GM18498 (cell line): ENCODE measurements around the gene PRCP.

Experiments
- ATAC-seq: cut with Tn5 transposase; IDR thresholded peaks from one replicate; pipeline ENCODE4 v1.9.1; 2021; ENCODE audit warnings: mild to moderate bottlenecking, moderate library complexity; ENCODE audit not compliant: unreplicated experiment

PRCP gene

GRCh38 chr11:82832983-82833382 is 67.2 kb downstream of the PRCP start:
- ATAC-seq, result no peak

DNA sequence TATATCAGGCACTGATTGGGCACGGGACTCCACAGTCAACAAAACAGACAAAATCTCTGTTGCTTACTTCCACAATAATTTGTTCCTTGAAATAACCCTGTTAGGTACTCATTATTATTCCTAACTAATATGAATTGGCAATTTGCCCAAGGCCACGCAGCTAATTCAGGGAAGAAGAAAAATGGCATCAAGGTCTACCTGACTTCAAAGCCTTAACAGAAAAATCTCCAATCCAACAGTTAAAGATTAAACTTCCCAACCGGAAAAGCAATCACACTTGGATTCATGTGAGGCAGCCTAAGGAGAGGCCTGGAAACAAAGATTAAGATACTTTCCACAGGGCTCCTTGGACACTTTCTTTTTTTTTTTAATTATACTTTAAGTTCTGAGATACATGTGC is 68.9 kb downstream of the PRCP start:
- no peak for ATAC-seq

DNA sequence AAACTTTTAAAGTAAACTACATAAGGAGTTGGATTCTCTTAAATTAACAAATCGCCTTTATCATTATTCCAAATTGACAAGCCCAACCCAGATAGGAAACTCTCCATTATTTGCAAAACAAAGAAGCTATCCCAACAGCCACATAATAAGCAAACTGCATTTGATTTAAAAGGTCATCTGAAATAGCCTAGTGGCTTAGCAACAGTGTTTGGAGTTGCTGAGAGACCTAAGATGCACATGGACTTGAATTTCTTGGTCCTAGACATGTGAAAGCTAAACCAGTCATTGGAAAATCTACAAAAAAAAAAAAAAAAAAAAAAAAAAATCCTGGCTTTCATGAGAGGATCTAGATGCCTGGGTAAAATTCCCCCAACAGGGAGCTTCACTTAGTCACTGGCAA is 69.5 kb downstream of the PRCP start:
- ATAC-seq, result no peak

DNA sequence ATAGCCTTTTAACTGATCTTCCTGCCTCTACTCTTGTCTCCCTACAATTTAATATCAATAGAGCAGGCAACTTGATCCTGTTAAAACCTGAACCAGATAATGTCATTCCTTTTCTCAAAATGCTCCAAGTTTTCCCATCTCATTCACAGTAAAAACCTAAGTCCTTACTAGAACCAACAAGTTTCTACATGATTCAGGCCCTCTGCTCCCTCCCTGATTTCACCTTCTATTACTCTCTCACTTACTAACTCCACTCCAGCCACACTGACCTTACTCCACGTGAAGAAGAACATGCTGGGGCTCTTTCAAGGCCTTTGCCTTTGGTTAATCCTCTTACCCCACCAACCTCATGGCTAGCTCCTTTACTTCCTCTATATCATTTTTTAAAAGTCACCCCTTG is 71.1 kb downstream of the PRCP start:
- ATAC-seq, result no peak

- ATAC-seq, result no peak
Measured at GRCh38 chr11:82828472-82828871, 71.8 kb downstream of the PRCP start.

- ATAC-seq, result no peak
Measured at GRCh38 chr11:82826526-82826925, 73.7 kb downstream of the PRCP start.

- no peak for ATAC-seq
Measured at GRCh38 chr11:82823647-82824619, 76.3 kb downstream of the PRCP start.

- no peak for ATAC-seq
Measured at GRCh38 chr11:82818409-82819043, 81.7 kb downstream of the PRCP start.

GRCh38 chr11:82815406-82815805 is 84.8 kb downstream of the PRCP start:
- ATAC-seq, result no peak

DNA sequence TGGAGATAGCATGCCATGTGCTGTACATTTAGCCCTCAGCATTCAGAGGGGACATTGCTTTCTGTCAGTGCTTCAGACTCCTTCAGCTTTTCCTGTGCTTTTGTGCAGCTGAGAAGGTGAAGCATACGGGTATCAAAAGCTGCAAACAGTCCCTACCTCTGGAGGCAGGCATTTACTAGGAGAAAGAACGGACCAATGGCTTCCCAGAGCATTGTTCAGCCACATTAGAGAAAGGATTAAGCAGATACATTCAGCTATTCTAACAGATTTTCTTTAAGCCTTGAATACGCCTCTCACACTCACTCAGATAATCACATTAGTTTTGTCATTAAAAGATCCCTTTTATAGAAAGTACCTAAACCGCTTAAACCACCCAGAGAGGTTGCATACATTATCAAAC is 85.9 kb downstream of the PRCP start:
- no peak for ATAC-seq

DNA sequence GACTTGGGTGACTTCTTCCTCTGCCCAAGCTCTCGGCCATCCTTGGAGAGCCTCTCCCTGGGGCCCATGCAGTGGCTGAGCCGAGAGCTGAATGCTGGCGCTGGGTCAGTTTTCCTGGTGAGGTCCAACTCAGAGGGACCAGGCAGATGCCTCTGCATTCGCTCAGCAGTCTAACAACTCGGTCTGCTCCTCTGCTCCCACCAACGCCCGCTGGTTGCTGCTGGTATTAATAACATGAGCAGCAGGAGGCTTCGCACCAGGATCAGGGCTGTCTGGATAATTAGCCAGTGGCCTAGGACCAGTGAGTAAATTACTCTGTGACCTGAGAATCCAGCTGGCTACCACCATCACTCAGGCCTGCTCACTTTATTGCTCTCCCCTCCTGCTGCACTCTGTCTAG is 88.9 kb downstream of the PRCP start:
- no peak for ATAC-seq

DNA sequence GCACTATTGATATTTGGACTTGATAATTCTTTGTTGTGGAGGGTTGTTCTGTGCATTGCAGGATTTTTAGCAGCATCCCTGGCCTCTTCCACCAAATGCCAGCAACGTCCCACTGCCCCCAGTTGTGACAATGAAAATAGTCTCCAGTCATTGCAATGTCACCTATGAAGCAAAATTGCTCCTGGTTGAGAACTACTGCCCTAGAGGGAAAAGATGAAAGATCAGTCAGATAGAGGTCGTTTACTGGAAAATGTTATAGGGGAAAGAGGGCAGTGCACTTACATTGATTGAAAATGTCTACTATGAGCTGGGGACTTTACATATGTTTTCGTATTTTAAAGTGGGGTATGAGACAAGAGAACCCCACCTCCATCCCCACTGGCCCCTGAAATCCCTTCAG is 89.5 kb downstream of the PRCP start:
- no peak for ATAC-seq

DNA sequence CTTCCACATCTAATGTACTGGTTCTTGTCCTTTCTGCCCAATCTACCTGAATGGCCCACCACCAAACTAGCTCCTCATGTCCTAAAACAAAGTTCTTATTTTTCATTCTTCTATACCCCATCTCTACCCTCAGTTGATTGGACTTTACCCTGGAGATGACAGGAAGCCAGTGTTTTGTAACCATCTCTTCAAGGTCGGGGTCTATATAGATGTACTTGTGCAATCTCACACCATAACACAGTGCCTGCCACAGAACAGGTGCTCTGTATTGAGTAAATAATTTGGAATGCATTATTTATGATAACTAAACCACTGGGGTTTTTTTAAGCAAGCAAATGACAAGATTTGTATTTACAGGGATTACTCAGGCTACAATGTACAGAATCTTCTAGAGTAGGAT is 89.9 kb downstream of the PRCP start:
- ATAC-seq, result no peak

- no peak for ATAC-seq
Measured at GRCh38 chr11:82807646-82808045, 92.6 kb downstream of the PRCP start.

DNA sequence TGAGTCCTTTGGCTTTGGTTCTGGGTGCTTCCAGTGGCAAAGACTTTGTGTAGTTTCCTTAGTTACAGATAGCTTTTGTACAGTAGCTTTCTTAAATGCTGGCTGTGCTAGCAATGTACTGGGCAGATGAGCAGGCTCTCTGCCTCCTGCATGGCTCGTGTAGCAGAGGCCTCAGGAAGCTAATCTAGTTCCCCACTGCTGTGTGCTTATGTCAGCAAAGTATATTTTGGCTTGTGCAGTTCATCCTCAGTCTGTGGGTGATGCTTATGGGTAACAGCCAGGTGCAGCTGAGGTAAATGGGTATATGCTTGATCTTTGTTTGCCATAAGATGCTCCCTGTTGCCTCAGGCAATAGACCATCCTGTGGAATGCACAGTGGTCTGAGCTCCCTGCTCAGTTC is 97.5 kb downstream of the PRCP start:
- ATAC-seq, result no peak

DNA sequence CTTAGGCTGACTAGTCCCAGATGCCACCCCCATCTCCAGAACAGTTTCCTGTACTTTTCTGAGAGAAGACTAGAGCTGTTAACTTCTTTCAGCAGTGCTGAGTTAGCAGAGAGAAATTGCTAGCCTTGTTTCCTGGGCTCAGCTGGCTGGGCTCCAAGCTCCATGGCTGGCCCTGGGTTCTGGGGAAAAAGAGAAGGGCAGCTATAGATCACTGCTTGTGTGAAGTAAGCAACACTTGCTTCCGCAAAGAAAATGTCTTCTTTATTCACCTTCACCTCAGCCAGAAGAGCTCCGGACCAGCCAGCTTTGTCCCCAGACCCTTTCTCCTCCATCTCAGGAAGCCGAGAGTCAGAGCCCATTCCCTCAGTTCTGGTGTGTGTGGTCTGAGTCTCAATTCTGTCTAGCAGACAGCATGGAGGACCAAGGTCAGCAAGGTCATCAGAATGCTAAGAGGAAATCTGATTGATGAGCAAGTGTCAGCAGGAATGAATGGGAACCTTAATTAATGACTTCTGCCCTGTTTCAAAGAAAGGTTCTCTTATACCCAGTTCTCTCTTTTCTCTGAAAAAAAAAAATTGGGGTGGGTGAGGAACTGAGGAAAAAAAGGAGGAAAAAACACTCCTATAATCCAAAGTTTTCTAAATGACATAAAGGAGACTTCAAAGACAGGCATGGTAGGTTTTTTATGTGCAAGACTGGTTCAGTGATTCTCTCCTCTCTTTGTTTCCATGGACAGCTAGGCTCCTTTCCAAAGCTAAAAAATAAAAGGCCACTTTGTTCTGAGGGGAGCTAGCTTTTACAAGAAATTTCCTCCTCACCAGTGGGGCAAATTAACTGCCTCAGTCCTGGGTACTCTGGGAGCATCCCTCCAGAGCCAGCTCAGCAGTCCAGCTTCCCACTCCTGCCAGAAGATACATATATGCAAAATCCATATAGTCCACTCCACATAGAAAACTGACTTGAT is 103.0 kb downstream of the PRCP start:
- no peak for ATAC-seq

GRCh38 chr11:82794490-82794889 is 105.7 kb downstream of the PRCP start:
- no peak for ATAC-seq

GRCh38 chr11:82792822-82793569 is 107.2 kb downstream of the PRCP start:
- no peak for ATAC-seq

GRCh38 chr11:82792319-82792718 is 107.9 kb downstream of the PRCP start:
- ATAC-seq, result no peak

DNA sequence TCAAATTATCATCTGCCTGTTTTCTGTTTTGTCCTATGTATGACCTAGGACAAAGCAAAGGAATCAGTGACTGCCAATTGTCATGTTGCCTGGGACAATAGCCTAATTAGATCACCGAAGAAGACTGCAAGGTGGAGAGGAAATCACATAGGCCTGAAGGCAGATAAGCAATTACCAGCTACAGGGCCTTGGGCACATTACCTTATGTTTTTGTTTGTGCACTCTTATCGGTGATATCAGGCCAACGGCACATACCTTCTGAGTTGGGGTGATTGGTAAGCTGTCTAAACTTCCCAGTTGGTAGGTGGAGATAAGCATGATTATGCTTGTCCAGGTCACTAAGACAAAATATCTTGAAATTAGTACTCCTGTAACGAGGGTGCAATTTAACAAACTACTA is 108.5 kb downstream of the PRCP start:
- ATAC-seq, result no peak
